CD4-positive, alpha-beta T cell (primary cell): ENCODE measurements around the gene DNAJC6. TPM values are rescaled to one million over a fixed set of nuclear protein-coding genes. Genes with fewer than 3 reads are reported as not detected.
A peak's percentile ranks its signal among the peaks of the same experiment; 100 is the strongest.

Source experiments
- ATAC-seq: fragments of 200-7000 bp; cut with Tn5 transposase; one replicate; pipeline ENCODE4 v1.10.0; 2022; ENCODE audit warnings: mild to moderate bottlenecking; ENCODE audit not compliant: poor library complexity
- CTCF ChIA-PET: fragments of 350-600 bp; sonication (Branson Sonifier 250); formaldehyde crosslinking; loops from one replicate; lab custom pipeline; 2021; ENCODE audit warnings: antibody characterized with exemption, inconsistent platforms; lab: Charles Lee
- POLR2A ChIA-PET: fragments of 350-600 bp; sonication (Branson Sonifier 250); formaldehyde crosslinking; loops from one replicate; lab custom pipeline; 2021; ENCODE audit warnings: antibody characterized with exemption, inconsistent platforms; lab: Charles Lee
- DNase-seq, 14 experiments: peaks; one replicate each; pipeline ENCODE4 v3.0.0-alpha.2; 2013 to 2020; ENCODE audit warnings: mixed read lengths in 2 of 14
- H3K27ac ChIP-seq, 2 donors: one replicate each; pipeline versions ENCODE4 v1.5.1 to v1.7.0; 2013; ENCODE audit warnings: low read length in 2 of 2, low read depth in 1 of 2, mild to moderate bottlenecking in 1 of 2
- H3K27me3 ChIP-seq, 2 experiments: 1 replicate in 1 of 2; 2 replicates in 1 of 2; pipeline versions ENCODE4 v1.6.1 to v1.7.0; 2013; ENCODE audit warnings: low read length in 2 of 2, control low read depth in 1 of 2, mild to moderate bottlenecking in 1 of 2, moderate library complexity in 1 of 2; ENCODE audit not compliant: insufficient read depth in 2 of 2, control insufficient read depth in 1 of 2
- H3K36me3 ChIP-seq: one replicate; pipeline ENCODE4 v1.6.1; 2013; ENCODE audit warnings: low read length, control low read depth; ENCODE audit not compliant: insufficient read depth
- H3K4me1 ChIP-seq: one replicate; pipeline ENCODE4 v1.6.1; 2013; ENCODE audit warnings: low read length, control low read depth; ENCODE audit not compliant: insufficient read depth
- H3K4me3 ChIP-seq: one replicate; pipeline ENCODE4 v1.5.1; 2013; ENCODE audit warnings: mild to moderate bottlenecking, low read length, moderate library complexity
- H3K9me3 ChIP-seq, 2 experiments: 1 replicate in 1 of 2; 2 replicates in 1 of 2; pipeline versions ENCODE4 v1.6.1 to v1.7.0; 2013; ENCODE audit warnings: low read length in 2 of 2, mild to moderate bottlenecking in 2 of 2, control low read depth in 1 of 2, moderate library complexity in 1 of 2; ENCODE audit not compliant: control insufficient read depth in 1 of 2, insufficient read depth in 1 of 2
- H3K27ac Mint-ChIP-seq: one replicate; pipeline ENCODE4 v1.8.0; 2020; ENCODE audit warnings: mixed read lengths
- H3K27me3 Mint-ChIP-seq: one replicate; pipeline ENCODE4 v1.8.0; 2021; ENCODE audit warnings: mixed read lengths
- H3K36me3 Mint-ChIP-seq: one replicate; pipeline ENCODE4 v1.8.0; 2021; ENCODE audit warnings: low read depth, mixed read lengths
- H3K4me1 Mint-ChIP-seq: one replicate; pipeline ENCODE4 v1.8.0; 2021; ENCODE audit warnings: low read depth, mixed read lengths
- H3K4me3 Mint-ChIP-seq: one replicate; pipeline ENCODE4 v1.8.0; 2020; ENCODE audit warnings: mild to moderate bottlenecking, mixed read lengths
- H3K9me3 Mint-ChIP-seq: one replicate; pipeline ENCODE4 v1.8.0; 2020; ENCODE audit warnings: mixed read lengths
- intact Hi-C, 2 experiments: fragments of 100-400 bp; cut with DNase I in 1 of 2; cut with micrococcal nuclease in 1 of 2; formaldehyde crosslinking; loops; one replicate each; pipeline versions ENCODE4 v1.15.1 to v1.9.0; 2023 to 2025; cut with DNase I, micrococcal nuclease
- total RNA-seq, 174 experiments: library from RNA in 2 of 174; stranded (reverse) in 2 of 174; gene quantifications; one replicate each; pipeline ENCODE4 v1.2.3 and lab custom pipeline; 2021 to 2026
- TF ChIP-seq, protein P1 (sequence below): fragments of 200-600 bp; IDR thresholded peaks from one replicate; pipeline ENCODE4 v1.8.0; 2022; ENCODE audit warnings: antibody characterized with exemption, mild to moderate bottlenecking

DNAJC6 gene
- total RNA-seq, 2 experiments from 2014 or later = 2.4 to 2.5 TPM

DNA sequence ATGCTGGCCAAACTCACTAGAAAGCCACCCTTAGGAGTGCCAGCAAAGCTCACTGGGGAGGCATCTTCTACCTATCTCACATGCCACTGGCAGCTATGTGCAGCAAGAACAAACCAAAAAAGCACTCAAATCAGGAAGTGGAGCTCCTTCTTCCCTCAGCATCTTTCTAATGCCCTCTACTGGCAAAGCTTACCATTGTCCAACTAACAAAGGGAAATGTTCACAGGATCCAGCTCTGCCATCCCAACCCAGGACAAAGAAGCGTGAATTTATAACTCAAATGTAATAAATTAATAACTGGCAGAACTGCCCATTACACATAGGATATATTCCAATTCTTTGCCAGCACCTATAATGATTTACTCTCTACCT, 150.0 kb downstream of the DNAJC6 start:
- Histone ChIP-seq H3K27me3 (no peaks in the 10 kb centered on the region), H3K9me3 (no peaks in the 10 kb centered on the region), H3K36me3 (no peaks in the 10 kb centered on the region), H3K27ac (no peak overlapping the region), H3K4me1 (no peaks in the 10 kb centered on the region), H3K4me3 (no peak overlapping the region)
- Mint-ChIP-seq H3K27me3 (no peaks in the 10 kb centered on the region), H3K4me1 (peaks cover 31% of the 10 kb centered on the region), H3K36me3 (peaks cover 10% of the 10 kb centered on the region), H3K4me3 (no peak overlapping the region), H3K27ac (no peak overlapping the region), H3K9me3 (peaks cover 4% of the 10 kb centered on the region)
- ChIA-PET POLR2A (interaction anchor here (0.7 kb wide), 1 partner anchor 39 kb away, joined by 3 read pairs; the partner anchor contains the start of genes LEPR and LEPROT), CTCF (interaction anchor here (0.7 kb wide), 1 partner anchor 18 kb away, joined by 3 read pairs; no protein-coding TSS in a partner anchor)
- no peak for ATAC-seq
- DNase-seq = peak in 3 of 14 experiments; percentile 10 to 18 (median 12)
- TF ChIP-seq, protein P1, sequence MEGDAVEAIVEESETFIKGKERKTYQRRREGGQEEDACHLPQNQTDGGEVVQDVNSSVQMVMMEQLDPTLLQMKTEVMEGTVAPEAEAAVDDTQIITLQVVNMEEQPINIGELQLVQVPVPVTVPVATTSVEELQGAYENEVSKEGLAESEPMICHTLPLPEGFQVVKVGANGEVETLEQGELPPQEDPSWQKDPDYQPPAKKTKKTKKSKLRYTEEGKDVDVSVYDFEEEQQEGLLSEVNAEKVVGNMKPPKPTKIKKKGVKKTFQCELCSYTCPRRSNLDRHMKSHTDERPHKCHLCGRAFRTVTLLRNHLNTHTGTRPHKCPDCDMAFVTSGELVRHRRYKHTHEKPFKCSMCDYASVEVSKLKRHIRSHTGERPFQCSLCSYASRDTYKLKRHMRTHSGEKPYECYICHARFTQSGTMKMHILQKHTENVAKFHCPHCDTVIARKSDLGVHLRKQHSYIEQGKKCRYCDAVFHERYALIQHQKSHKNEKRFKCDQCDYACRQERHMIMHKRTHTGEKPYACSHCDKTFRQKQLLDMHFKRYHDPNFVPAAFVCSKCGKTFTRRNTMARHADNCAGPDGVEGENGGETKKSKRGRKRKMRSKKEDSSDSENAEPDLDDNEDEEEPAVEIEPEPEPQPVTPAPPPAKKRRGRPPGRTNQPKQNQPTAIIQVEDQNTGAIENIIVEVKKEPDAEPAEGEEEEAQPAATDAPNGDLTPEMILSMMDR = peak; percentile 34
- intact Hi-C loops = no loop called here

Other genes starting within 250 kb of the DNAJC6 start
- gene AK4, start 161.3 kb upstream of the DNAJC6 start, total RNA-seq = under 1 TPM; 0.08 to 0.14 TPM
- gene LEPR, start 111.1 kb downstream of the DNAJC6 start, total RNA-seq = under 1 TPM; 0.58 to 0.59 TPM
- 10 to 100 TPM; 20.2 to 23.9 TPM for gene LEPROT, start 111.1 kb downstream of the DNAJC6 start, total RNA-seq